GM23248 (cell line): ENCODE data around the gene ATG10.

Source experiments
- EZH2 ChIP-seq: fragments of 200-600 bp; sonication (generic); IDR thresholded peaks from 2 replicates; pipeline ENCODE4 v1.6.1; 2018; ENCODE audit warnings: antibody characterized with exemption, mild to moderate bottlenecking; ENCODE audit not compliant: insufficient read depth, poor library complexity, severe bottlenecking
- EZH2phosphoT487 ChIP-seq: fragments of 200-600 bp; sonication (generic); IDR thresholded peaks from 2 replicates; pipeline ENCODE4 v1.6.1; 2018; ENCODE audit warnings: antibody characterized with exemption, moderate library complexity, mild to moderate bottlenecking, low read depth; ENCODE audit not compliant: insufficient read depth

- TF ChIP-seq EZH2phosphoT487 (no peak), EZH2 (no peak)
Measured at GRCh38 chr5:82115858-82116257, 144.0 kb downstream of the ATG10 start.
